Endodermal cell (in vitro differentiated cells): Measurements from ENCODE around the gene NCSTN. TPM values are rescaled to one million over a fixed set of nuclear protein-coding genes. Genes with fewer than 3 reads are reported as not detected.
A peak's percentile ranks its signal among the peaks of the same experiment; 100 is the strongest.

Experiments
- DNase-seq: peaks from one replicate; pipeline ENCODE4 v3.0.0-alpha.2; 2017
- H3K27ac ChIP-seq: 2 replicates; pipeline ENCODE4 v1.5.1; 2013; ENCODE audit warnings: mild to moderate bottlenecking, low read depth, low read length, moderate library complexity
- H3K27me3 ChIP-seq: 2 replicates; pipeline ENCODE4 v1.6.1; 2013; ENCODE audit warnings: mild to moderate bottlenecking, low read length, moderate library complexity; ENCODE audit not compliant: insufficient read depth, control insufficient read depth, poor library complexity, severe bottlenecking
- H3K36me3 ChIP-seq: 2 replicates; pipeline ENCODE4 v1.7.0; 2013; ENCODE audit warnings: mild to moderate bottlenecking, low read length, moderate library complexity; ENCODE audit not compliant: control insufficient read depth, insufficient read depth
- H3K4me1 ChIP-seq: one replicate; pipeline ENCODE4 v1.7.0; 2013; ENCODE audit warnings: low read length; ENCODE audit not compliant: control insufficient read depth, insufficient read depth
- H3K4me3 ChIP-seq: 2 replicates; pipeline ENCODE4 v1.5.1; 2013; ENCODE audit warnings: mild to moderate bottlenecking, low read length, moderate library complexity
- H3K9ac ChIP-seq: 2 replicates; pipeline ENCODE4 v1.6.1; 2013; ENCODE audit warnings: mild to moderate bottlenecking, low read length, moderate library complexity; ENCODE audit not compliant: poor library complexity, severe bottlenecking; ENCODE audit errors: extremely low read depth
- H3K9me3 ChIP-seq: 2 replicates; pipeline ENCODE4 v1.6.1; 2013; ENCODE audit warnings: mild to moderate bottlenecking, low read length, moderate library complexity; ENCODE audit not compliant: control insufficient read depth
- H3K27ac Mint-ChIP-seq: 2 replicates; pipeline ENCODE4 v1.8.0; 2020; ENCODE audit warnings: mixed read lengths
- H3K27me3 Mint-ChIP-seq: 2 replicates; pipeline ENCODE4 v1.8.0; 2021; ENCODE audit warnings: mild to moderate bottlenecking, mixed read lengths; ENCODE audit not compliant: insufficient read depth
- H3K36me3 Mint-ChIP-seq: 2 replicates; pipeline ENCODE4 v1.8.0; 2020; ENCODE audit warnings: low read depth, mixed read lengths
- H3K4me1 Mint-ChIP-seq: 2 replicates; pipeline ENCODE4 v1.8.0; 2020; ENCODE audit warnings: mixed read lengths
- H3K4me3 Mint-ChIP-seq: 2 replicates; pipeline ENCODE4 v1.8.0; 2020; ENCODE audit warnings: mild to moderate bottlenecking, moderate library complexity, mixed read lengths
- H3K9me3 Mint-ChIP-seq: 2 replicates; pipeline ENCODE4 v1.8.0; 2020; ENCODE audit warnings: mild to moderate bottlenecking, mixed read lengths
- CTCF ChIP-seq: fragments of 200-600 bp; sonication (generic); conservative IDR thresholded peaks from 2 replicates; pipeline ENCODE4 v1.5.0; 2021; ENCODE audit warnings: antibody characterized with exemption, mild to moderate bottlenecking
- WGBS, 2 experiments: methylation state at CpG; one replicate each; pipeline versions ENCODE4 v1.1.5 to v1.1.7; 2013; ENCODE audit warnings: missing lambda C conversion rate in 2 of 2, mixed read lengths in 1 of 2; ENCODE audit not compliant: insufficient coverage in 1 of 2, insufficient read length in 1 of 2; 5-methylcytosine and 5-hydroxymethylcytosine counted together
- total RNA-seq, 2 donors: library from RNA; stranded (reverse); fragmentation: NEBNext Ultra II Directional in 1 of 2; extraction: Animal tissue kit (Norgen Biotek cat#: 25700) in 1 of 2; gene quantifications; 2 replicates in 1 of 2; 3 replicates in 1 of 2; pipeline ENCODE4 v1.2.1, GENCODE V29; 2021

The NCSTN gene
- total RNA-seq, 2 donors from 2014 or later: 103 to 107 TPM

- Histone ChIP-seq H3K27ac (peak within 1 kb of the TSS; percentile 99), H3K4me3 (peak within 1 kb of the TSS; percentile 99), H3K9ac (peak within 1 kb of the TSS; percentile 90), H3K9me3 (no peaks in the 10 kb centered on the region), H3K36me3 (peaks cover 4% of the 10 kb centered on the region), H3K4me1 (peaks cover 3% of the 10 kb centered on the region), H3K27me3 (no peaks in the 10 kb centered on the region)
- no peaks in the 10 kb centered on the region for H3K27me3 Mint-ChIP-seq
- no peaks in the 10 kb centered on the region for H3K36me3 Mint-ChIP-seq
- H3K9me3 Mint-ChIP-seq: no peaks in the 10 kb centered on the region
- DNase-seq: peak; percentile 96
- H3K4me3 Mint-ChIP-seq: peak within 1 kb of the TSS; percentile 80
- peak; percentile 4 for TF ChIP-seq CTCF
- H3K27ac Mint-ChIP-seq: peak within 1 kb of the TSS; percentile 81
- WGBS, 2 experiments: 0 to 1% methylated on average over 13 to 20 of the region's 34 CpGs
- peaks cover 58% of the 10 kb centered on the region for H3K4me1 Mint-ChIP-seq
Observed at GRCh38 chr1:160400223-160400645, 57.1 kb downstream of the NCSTN start, which contains the start of gene VANGL2. Gene VANGL2 (plus strand): TSS chr1:160400564. CDS start chr1:160415838, 15,274 bp downstream.

GRCh38 chr1:160400646-160401486 is 57.7 kb downstream of the NCSTN start:
- 0 to 1% methylated on average over 16 to 48 of the region's 55 CpGs for WGBS, 2 experiments

GRCh38 chr1:160401487-160401805 is 58.3 kb downstream of the NCSTN start:
- H3K4me3 ChIP-seq: peak overlapping the region; percentile 99
- H3K9me3 ChIP-seq: no peaks in the 10 kb centered on the region
- no peaks in the 10 kb centered on the region for H3K9me3 Mint-ChIP-seq
- no peaks in the 10 kb centered on the region for H3K27me3 ChIP-seq
- peak overlapping the region; percentile 80 for H3K4me3 Mint-ChIP-seq
- peaks cover 3% of the 10 kb centered on the region for H3K36me3 Mint-ChIP-seq
- WGBS, 2 experiments: 19 to 35% methylated on average over 4 to 7 of the region's 7 CpGs
- H3K27ac ChIP-seq: peak overlapping the region; percentile 97
- peak overlapping the region; percentile 90 for H3K9ac ChIP-seq
- no peak for DNase-seq
- TF ChIP-seq CTCF: no peak
- H3K4me1 Mint-ChIP-seq: peaks cover 69% of the 10 kb centered on the region
- no peaks in the 10 kb centered on the region for H3K27me3 Mint-ChIP-seq
- H3K27ac Mint-ChIP-seq: peak overlapping the region; percentile 15
- peaks cover 5% of the 10 kb centered on the region for H3K4me1 ChIP-seq
- peaks cover 7% of the 10 kb centered on the region for H3K36me3 ChIP-seq

More at GRCh38 chr1:160400646-160401486, 57.7 kb downstream of the NCSTN start:
- peak overlapping the region; percentile 97 for H3K27ac ChIP-seq
- Mint-ChIP-seq H3K27me3 (no peaks in the 10 kb centered on the region), H3K4me3 (peak overlapping the region; percentile 80), H3K4me1 (peaks cover 64% of the 10 kb centered on the region), H3K27ac (peak overlapping the region; percentile 15), H3K9me3 (no peaks in the 10 kb centered on the region), H3K36me3 (no peaks in the 10 kb centered on the region)
- H3K4me3 ChIP-seq: peak overlapping the region; percentile 99
- H3K9ac ChIP-seq: peak overlapping the region; percentile 90
- H3K4me1 ChIP-seq: peaks cover 3% of the 10 kb centered on the region
- H3K27me3 ChIP-seq: no peaks in the 10 kb centered on the region
- peaks cover 7% of the 10 kb centered on the region for H3K36me3 ChIP-seq
- peak; percentile 3 for TF ChIP-seq CTCF
- DNase-seq: peak; percentile 67
- no peaks in the 10 kb centered on the region for H3K9me3 ChIP-seq
